BE2C (cell line): ENCODE results near the gene ESYT2.

Experiments used
- DNase-seq: peaks from one replicate; pipeline ENCODE4 v3.0.0-alpha.2; 2020
- H3K27me3 ChIP-seq: fragments of 250-450 bp; sonication (Bioruptor Pico); 2 replicates; pipeline ENCODE4 v1.5.1; 2020; ENCODE audit warnings: mild to moderate bottlenecking
- H3K36me3 ChIP-seq: fragments of 250-450 bp; sonication (Bioruptor Pico); 2 replicates; pipeline ENCODE4 v1.5.1; 2020; ENCODE audit warnings: mild to moderate bottlenecking
- H3K4me1 ChIP-seq: fragments of 250-450 bp; sonication (Bioruptor Pico); 2 replicates; pipeline ENCODE4 v1.5.1; 2020
- H3K4me3 ChIP-seq: 2 replicates; pipeline ENCODE4 v1.5.1; 2011; ENCODE audit warnings: low read depth, low read length
- H3K9me3 ChIP-seq: fragments of 250-450 bp; sonication (Bioruptor Pico); 2 replicates; pipeline ENCODE4 v1.5.1; 2020
- CTCF ChIP-seq: IDR thresholded peaks from 2 replicates; pipeline ENCODE4 v1.5.1; 2012; ENCODE audit warnings: mild to moderate bottlenecking, low read depth, low read length

The ESYT2 gene

GRCh38 chr7:158720112-158720511, 109.2 kb downstream of the ESYT2 start:
- DNase-seq, result no peak
- Histone ChIP-seq H3K27me3 (peaks cover 3% of the 10 kb centered on the region; the same call in 1 of the 2 replicates), H3K9me3 (no peaks in the 10 kb centered on the region), H3K4me1 (no peaks in the 10 kb centered on the region), H3K4me3 (no peak overlapping the region), H3K36me3 (no peaks in the 10 kb centered on the region)
- no peak for TF ChIP-seq CTCF

GRCh38 chr7:158716802-158717201, 112.5 kb downstream of the ESYT2 start:
- no peaks in the 10 kb centered on the region for H3K4me1 ChIP-seq
- no peaks in the 10 kb centered on the region for H3K9me3 ChIP-seq
- H3K36me3 ChIP-seq, result no peaks in the 10 kb centered on the region
- DNase-seq, result no peak
- no peak for TF ChIP-seq CTCF
- H3K4me3 ChIP-seq, result no peak overlapping the region
- H3K27me3 ChIP-seq, result peaks cover 3% of the 10 kb centered on the region; the same call in 1 of the 2 replicates

- Histone ChIP-seq H3K36me3 (no peaks in the 10 kb centered on the region), H3K4me1 (no peaks in the 10 kb centered on the region), H3K27me3 (no peaks in the 10 kb centered on the region), H3K9me3 (no peaks in the 10 kb centered on the region), H3K4me3 (no peak overlapping the region)
- no peak for DNase-seq
- no peak for TF ChIP-seq CTCF
Observed at GRCh38 chr7:158710651-158711102, 118.6 kb downstream of the ESYT2 start.

- no peak for TF ChIP-seq CTCF
- Histone ChIP-seq H3K4me1 (no peaks in the 10 kb centered on the region), H3K36me3 (no peaks in the 10 kb centered on the region), H3K4me3 (no peak overlapping the region; the same call in 1 of the 2 replicates), H3K9me3 (no peaks in the 10 kb centered on the region), H3K27me3 (no peaks in the 10 kb centered on the region)
- DNase-seq, result peak; percentile 47
Observed at GRCh38 chr7:158707610-158708009, 121.7 kb downstream of the ESYT2 start.

- DNase-seq, result no peak
Observed at GRCh38 chr7:158706710-158707590, 122.4 kb downstream of the ESYT2 start.

More at GRCh38 chr7:158706710-158707590, 122.4 kb downstream of the ESYT2 start:
- Histone ChIP-seq H3K4me3 (no peak overlapping the region; the same call in 1 of the 2 replicates), H3K9me3 (no peaks in the 10 kb centered on the region), H3K4me1 (no peaks in the 10 kb centered on the region), H3K36me3 (no peaks in the 10 kb centered on the region), H3K27me3 (no peaks in the 10 kb centered on the region)
- no peak for TF ChIP-seq CTCF
